Neural crest cell (in vitro differentiated cells): ENCODE data around the gene RABGAP1. TPM values are rescaled to one million over a fixed set of nuclear protein-coding genes. Genes with fewer than 3 reads are reported as not detected.

Experiments used
- DNase-seq: peaks from one replicate; pipeline ENCODE4 v3.0.0; 2021; ENCODE audit warnings: low read depth, mixed read lengths, low spot score
- H3K27ac Mint-ChIP-seq: one replicate; pipeline ENCODE4 v1.8.0; 2021; ENCODE audit warnings: mild to moderate bottlenecking, mixed read lengths; ENCODE audit not compliant: unreplicated experiment
- H3K27me3 Mint-ChIP-seq: 2 replicates; pipeline ENCODE4 v1.8.0; 2021; ENCODE audit warnings: low read depth, mild to moderate bottlenecking, mixed read lengths
- H3K36me3 Mint-ChIP-seq: 2 replicates; pipeline ENCODE4 v1.8.0; 2021; ENCODE audit warnings: low read depth, mild to moderate bottlenecking, mixed read lengths
- H3K4me1 Mint-ChIP-seq: 2 replicates; pipeline ENCODE4 v1.8.0; 2021; ENCODE audit warnings: mixed read lengths
- H3K4me3 Mint-ChIP-seq: one replicate; pipeline ENCODE4 v1.8.0; 2021; ENCODE audit warnings: mild to moderate bottlenecking, mixed read lengths
- H3K9me3 Mint-ChIP-seq: 2 replicates; pipeline ENCODE4 v1.8.0; 2021; ENCODE audit warnings: mixed read lengths
- CTCF ChIP-seq: fragments of 200-600 bp; sonication (generic); conservative IDR thresholded peaks from 2 replicates; pipeline ENCODE4 v1.5.0; 2021; ENCODE audit warnings: antibody characterized with exemption, mild to moderate bottlenecking
- total RNA-seq: library from RNA; stranded (reverse); gene quantifications from 2 replicates; pipeline ENCODE4 v1.2.1, GENCODE V29; 2021

The RABGAP1 gene
- total RNA-seq, 1 donor from 2014 or later = 59.5 TPM

GRCh38 chr9:122912671-122912963 lies 28.2 kb upstream of the RABGAP1 start:
- H3K27me3 Mint-ChIP-seq = no peaks in the 10 kb centered on the region
- TF ChIP-seq CTCF = no peak
- peak overlapping the region; percentile 99 for H3K4me3 Mint-ChIP-seq
- no peaks in the 10 kb centered on the region for H3K9me3 Mint-ChIP-seq
- no peak for DNase-seq
- H3K27ac Mint-ChIP-seq = peak overlapping the region; percentile 96
- peaks cover 4% of the 10 kb centered on the region for H3K36me3 Mint-ChIP-seq
- peaks cover 21% of the 10 kb centered on the region for H3K4me1 Mint-ChIP-seq

- peak within 1 kb of the TSS; percentile 99 for H3K4me3 Mint-ChIP-seq
- H3K27me3 Mint-ChIP-seq = no peaks in the 10 kb centered on the region
- peaks cover 21% of the 10 kb centered on the region for H3K4me1 Mint-ChIP-seq
- TF ChIP-seq CTCF = no peak
- H3K36me3 Mint-ChIP-seq = peaks cover 4% of the 10 kb centered on the region
- peak within 1 kb of the TSS; percentile 96 for H3K27ac Mint-ChIP-seq
- peak; percentile 59 for DNase-seq
- H3K9me3 Mint-ChIP-seq = no peaks in the 10 kb centered on the region
Measured at GRCh38 chr9:122912964-122913673, 27.7 kb upstream of the RABGAP1 start, which contains the start of gene ZBTB6. TSS of gene ZBTB6 (minus strand) at chr9:122913323. CDS start at chr9:122912072, 1,251 bp downstream.

- DNase-seq = no peak
- Mint-ChIP-seq H3K27me3 (no peaks in the 10 kb centered on the region), H3K9me3 (no peaks in the 10 kb centered on the region), H3K27ac (no peak overlapping the region), H3K4me1 (peaks cover 12% of the 10 kb centered on the region), H3K36me3 (peaks cover under 1% of the 10 kb centered on the region), H3K4me3 (no peak overlapping the region)
- no peak for TF ChIP-seq CTCF
Measured at GRCh38 chr9:122918310-122918709, 22.5 kb upstream of the RABGAP1 start.

- peak overlapping the region; percentile 81 for H3K27ac Mint-ChIP-seq
Measured at GRCh38 chr9:122922713-122923112, 18.1 kb upstream of the RABGAP1 start.

GRCh38 chr9:122923947-122924346 lies 16.9 kb upstream of the RABGAP1 start:
- no peak for DNase-seq
- Mint-ChIP-seq H3K27me3 (no peaks in the 10 kb centered on the region), H3K9me3 (no peaks in the 10 kb centered on the region), H3K4me3 (no peak overlapping the region), H3K4me1 (peaks cover 8% of the 10 kb centered on the region), H3K27ac (no peak overlapping the region), H3K36me3 (no peaks in the 10 kb centered on the region)
- no peak for TF ChIP-seq CTCF

More at GRCh38 chr9:122922713-122923112, 18.1 kb upstream of the RABGAP1 start:
- Mint-ChIP-seq H3K4me3 (no peak overlapping the region), H3K36me3 (no peaks in the 10 kb centered on the region), H3K27me3 (no peaks in the 10 kb centered on the region), H3K4me1 (peaks cover 8% of the 10 kb centered on the region), H3K9me3 (no peaks in the 10 kb centered on the region)
- no peak for TF ChIP-seq CTCF
- DNase-seq = no peak
